A549 (cell line): ENCODE results near the gene RAP1GAP2.

Source experiments
- EHMT2 ChIP-seq: fragments of 200-600 bp; sonication (generic); IDR thresholded peaks from 2 replicates; pipeline ENCODE4 v1.6.1; 2016; ENCODE audit warnings: antibody characterized with exemption, low read depth, mild to moderate bottlenecking, moderate library complexity
- EP300 ChIP-seq, 2 experiments: fragments of >200 bp; sonication (Bioruptor Twin); formaldehyde crosslinking; IDR thresholded peaks; 2 replicates in 1 of 2; 3 replicates in 1 of 2; pipeline ENCODE4 v1.6.1; 2016 to 2017
- HOXA7 ChIP-seq: fragments of 250-450 bp; sonication (Bioruptor Pico); IDR thresholded peaks from 2 replicates; pipeline ENCODE4 v1.5.0; 2020; ENCODE audit warnings: mild to moderate bottlenecking, moderate library complexity
- JUNB ChIP-seq: fragments of >200 bp; sonication (Bioruptor Twin); formaldehyde crosslinking; IDR thresholded peaks from 2 replicates; pipeline ENCODE4 v1.6.1; 2016
- MAX ChIP-seq: IDR thresholded peaks from 2 replicates; pipeline ENCODE4 v1.6.1; 2012
- NR3C1 ChIP-seq: fragments of >200 bp; sonication (Bioruptor Twin); formaldehyde crosslinking; IDR thresholded peaks from 3 replicates; pipeline ENCODE4 v1.6.1; 2017
- POLR2A ChIP-seq: IDR thresholded peaks from 2 replicates; pipeline ENCODE4 v1.6.1; 2012; ENCODE audit warnings: mild to moderate bottlenecking, low read length
- RAD21 ChIP-seq, 2 experiments: fragments of >200 bp in 1 of 2; sonication (Bioruptor Twin) in 1 of 2; formaldehyde crosslinking in 1 of 2; IDR thresholded peaks in 1 of 2; conservative IDR thresholded peaks in 1 of 2; 2 replicates in 1 of 2; 3 replicates in 1 of 2; pipeline ENCODE4 v1.6.1; 2012 to 2018; ENCODE audit warnings: inconsistent platforms in 1 of 2
- RCOR1 ChIP-seq: fragments of 150-350 bp; IDR thresholded peaks from 2 replicates; pipeline ENCODE4 v1.6.1; 2014; ENCODE audit warnings: antibody characterized with exemption, low read length, low read depth
- RFX5 ChIP-seq: fragments of 450-650 bp; IDR thresholded peaks from 2 replicates; pipeline ENCODE4 v1.7.1; 2014; ENCODE audit warnings: antibody characterized with exemption, mild to moderate bottlenecking, moderate library complexity
- TF ChIP-seq, protein P1 (sequence below): fragments of >200 bp; sonication (Bioruptor Twin); formaldehyde crosslinking; IDR thresholded peaks from 3 replicates; pipeline ENCODE4 v1.5.1; 2016
- TF ChIP-seq, protein P2 (sequence below): fragments of 450-650 bp; IDR thresholded peaks from 2 replicates; pipeline ENCODE4 v1.6.1; 2014; ENCODE audit warnings: antibody characterized with exemption

DNA sequence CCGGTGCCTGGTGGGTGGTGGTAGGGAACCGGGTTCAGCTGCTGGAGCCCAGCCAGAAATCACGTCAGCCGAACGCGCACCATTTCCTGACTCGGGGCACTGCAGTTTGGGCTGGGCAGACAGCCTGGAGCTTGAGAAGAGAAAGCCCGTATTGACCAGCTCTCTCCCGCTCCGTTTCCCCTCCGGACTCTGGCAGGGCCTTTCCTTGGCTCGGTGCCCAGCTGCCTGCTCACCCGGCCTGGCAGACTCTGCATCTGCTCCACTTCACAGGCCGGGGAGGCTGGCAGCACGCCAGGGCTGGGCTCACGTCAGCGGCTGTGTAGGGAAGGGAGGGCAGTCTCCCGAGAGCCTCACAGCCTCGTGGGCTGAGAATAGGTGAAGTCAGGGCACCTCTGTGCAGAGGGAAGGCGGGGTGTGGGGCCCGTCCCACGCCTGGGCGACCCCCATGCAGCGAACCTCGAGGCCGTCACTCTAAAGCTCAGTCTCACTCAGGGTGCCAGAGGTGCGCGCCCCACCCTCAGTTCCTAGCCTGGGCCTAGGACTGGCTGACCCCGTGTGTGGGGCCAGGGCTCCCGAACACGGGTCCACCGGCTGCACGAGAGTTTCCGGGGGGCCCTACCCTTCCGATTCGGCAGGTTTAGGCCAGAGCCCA lies 208.0 kb downstream of the RAP1GAP2 start:
- TF ChIP-seq MAX (peak; percentile 94), RCOR1 (no peak), POLR2A (no peak), HOXA7 (CRISPR knock-in tag) (no peak), NR3C1 (no peak), RAD21 (conservative IDR thresholded peaks at IDR 0.05 in 1 of 2, IDR thresholded peaks at IDR 0.05 in 1 of 2) (peak; percentile 13 to 46; a peak in 4 of 5 replicates), EP300 (IDR thresholded peaks at IDR 0.05) (peak; percentile 51 to 77; a peak in 3 of 5 replicates), JUNB (peak; percentile 45), RFX5 (no peak), EHMT2 (no peak)
- TF ChIP-seq, protein P1, sequence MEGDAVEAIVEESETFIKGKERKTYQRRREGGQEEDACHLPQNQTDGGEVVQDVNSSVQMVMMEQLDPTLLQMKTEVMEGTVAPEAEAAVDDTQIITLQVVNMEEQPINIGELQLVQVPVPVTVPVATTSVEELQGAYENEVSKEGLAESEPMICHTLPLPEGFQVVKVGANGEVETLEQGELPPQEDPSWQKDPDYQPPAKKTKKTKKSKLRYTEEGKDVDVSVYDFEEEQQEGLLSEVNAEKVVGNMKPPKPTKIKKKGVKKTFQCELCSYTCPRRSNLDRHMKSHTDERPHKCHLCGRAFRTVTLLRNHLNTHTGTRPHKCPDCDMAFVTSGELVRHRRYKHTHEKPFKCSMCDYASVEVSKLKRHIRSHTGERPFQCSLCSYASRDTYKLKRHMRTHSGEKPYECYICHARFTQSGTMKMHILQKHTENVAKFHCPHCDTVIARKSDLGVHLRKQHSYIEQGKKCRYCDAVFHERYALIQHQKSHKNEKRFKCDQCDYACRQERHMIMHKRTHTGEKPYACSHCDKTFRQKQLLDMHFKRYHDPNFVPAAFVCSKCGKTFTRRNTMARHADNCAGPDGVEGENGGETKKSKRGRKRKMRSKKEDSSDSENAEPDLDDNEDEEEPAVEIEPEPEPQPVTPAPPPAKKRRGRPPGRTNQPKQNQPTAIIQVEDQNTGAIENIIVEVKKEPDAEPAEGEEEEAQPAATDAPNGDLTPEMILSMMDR = no peak
- TF ChIP-seq, protein P2, sequence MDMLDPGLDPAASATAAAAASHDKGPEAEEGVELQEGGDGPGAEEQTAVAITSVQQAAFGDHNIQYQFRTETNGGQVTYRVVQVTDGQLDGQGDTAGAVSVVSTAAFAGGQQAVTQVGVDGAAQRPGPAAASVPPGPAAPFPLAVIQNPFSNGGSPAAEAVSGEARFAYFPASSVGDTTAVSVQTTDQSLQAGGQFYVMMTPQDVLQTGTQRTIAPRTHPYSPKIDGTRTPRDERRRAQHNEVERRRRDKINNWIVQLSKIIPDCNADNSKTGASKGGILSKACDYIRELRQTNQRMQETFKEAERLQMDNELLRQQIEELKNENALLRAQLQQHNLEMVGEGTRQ = 0 out of 2 replicates have a peak, but pooled peaks have one; percentile 4
